Measurements from ENCODE around the gene TECTB.
A peak's percentile ranks its signal among the peaks of the same experiment; 100 is the strongest.

Gene TECTB

GRCh38 chr10:112304267-112304859, 21.2 kb downstream of the TECTB start:
- TF ChIP-seq, protein P1, sequence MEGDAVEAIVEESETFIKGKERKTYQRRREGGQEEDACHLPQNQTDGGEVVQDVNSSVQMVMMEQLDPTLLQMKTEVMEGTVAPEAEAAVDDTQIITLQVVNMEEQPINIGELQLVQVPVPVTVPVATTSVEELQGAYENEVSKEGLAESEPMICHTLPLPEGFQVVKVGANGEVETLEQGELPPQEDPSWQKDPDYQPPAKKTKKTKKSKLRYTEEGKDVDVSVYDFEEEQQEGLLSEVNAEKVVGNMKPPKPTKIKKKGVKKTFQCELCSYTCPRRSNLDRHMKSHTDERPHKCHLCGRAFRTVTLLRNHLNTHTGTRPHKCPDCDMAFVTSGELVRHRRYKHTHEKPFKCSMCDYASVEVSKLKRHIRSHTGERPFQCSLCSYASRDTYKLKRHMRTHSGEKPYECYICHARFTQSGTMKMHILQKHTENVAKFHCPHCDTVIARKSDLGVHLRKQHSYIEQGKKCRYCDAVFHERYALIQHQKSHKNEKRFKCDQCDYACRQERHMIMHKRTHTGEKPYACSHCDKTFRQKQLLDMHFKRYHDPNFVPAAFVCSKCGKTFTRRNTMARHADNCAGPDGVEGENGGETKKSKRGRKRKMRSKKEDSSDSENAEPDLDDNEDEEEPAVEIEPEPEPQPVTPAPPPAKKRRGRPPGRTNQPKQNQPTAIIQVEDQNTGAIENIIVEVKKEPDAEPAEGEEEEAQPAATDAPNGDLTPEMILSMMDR (IDR thresholded peaks at IDR 0.05), result no peak
- no peak for TF ChIP-seq ZFX (IDR thresholded peaks at IDR 0.05; ENCODE audit: borderline replicate concordance)
- no peak overlapping the region for H3K27ac ChIP-seq

DNA sequence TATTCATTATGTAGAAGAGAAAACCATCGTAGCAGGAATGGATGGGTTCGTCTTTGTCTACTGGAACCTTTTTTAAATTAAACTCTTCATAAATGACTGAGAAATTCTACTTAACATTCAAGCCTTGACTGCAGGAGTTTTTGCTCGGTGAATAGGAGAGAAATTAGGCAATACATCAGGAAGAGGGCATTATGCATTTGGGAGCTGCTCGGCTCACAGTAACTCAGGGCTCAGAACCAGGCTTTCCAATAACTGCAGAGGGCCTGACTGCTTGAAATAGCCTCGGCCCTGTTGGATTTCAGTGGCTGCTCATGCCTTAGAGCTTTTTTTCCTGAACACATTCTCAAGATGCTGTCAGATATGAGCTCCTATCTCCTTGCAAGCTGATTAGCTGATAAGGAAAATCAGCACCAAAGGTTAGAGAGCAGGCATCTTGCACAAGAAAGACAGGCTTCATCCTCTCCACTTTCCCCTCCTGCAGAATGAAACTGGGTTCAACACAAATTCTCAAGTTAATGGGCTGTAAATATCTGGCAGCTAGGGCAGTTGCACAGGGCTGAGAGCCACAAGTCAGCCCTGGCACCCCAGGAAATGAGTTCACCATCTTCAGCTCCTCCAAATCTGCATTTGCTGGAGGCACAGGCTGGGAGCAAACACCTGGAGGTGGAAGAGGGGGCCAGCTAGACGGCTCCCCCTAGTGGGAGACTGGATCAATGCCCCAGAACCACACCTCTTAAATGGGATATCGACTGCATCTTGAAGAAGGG, 24.3 kb downstream of the TECTB start:
- TF ChIP-seq, protein P1 (IDR thresholded peaks at IDR 0.05), result peak; percentile 93
- no peak for TF ChIP-seq ZFX (IDR thresholded peaks at IDR 0.05; ENCODE audit: borderline replicate concordance)
- no peak overlapping the region for H3K27ac ChIP-seq

- H3K27ac ChIP-seq, result no peak overlapping the region
- TF ChIP-seq ZFX (IDR thresholded peaks at IDR 0.05; ENCODE audit: borderline replicate concordance), result no peak
- TF ChIP-seq, protein P1 (IDR thresholded peaks at IDR 0.05), result peak; percentile 42
These were observed 24.9 kb downstream of the TECTB start for GRCh38 chr10:112308125-112308502.

- no peak for TF ChIP-seq ZFX (IDR thresholded peaks at IDR 0.05; ENCODE audit: borderline replicate concordance)
- TF ChIP-seq, protein P1 (IDR thresholded peaks at IDR 0.05), result no peak
- no peak overlapping the region for H3K27ac ChIP-seq
These were observed 28.3 kb downstream of the TECTB start for GRCh38 chr10:112311481-112311880.

GRCh38 chr10:112313234-112313633, 30.0 kb downstream of the TECTB start:
- no peak for TF ChIP-seq ZFX (IDR thresholded peaks at IDR 0.05; ENCODE audit: borderline replicate concordance)
- TF ChIP-seq, protein P1 (IDR thresholded peaks at IDR 0.05), result no peak
- H3K27ac ChIP-seq, result no peak overlapping the region

- TF ChIP-seq ZFX (IDR thresholded peaks at IDR 0.05; ENCODE audit: borderline replicate concordance), result no peak
- TF ChIP-seq, protein P1 (IDR thresholded peaks at IDR 0.05), result no peak
These were observed 30.7 kb downstream of the TECTB start for GRCh38 chr10:112313911-112314310.

GRCh38 chr10:112314822-112315474, 31.7 kb downstream of the TECTB start:
- no peak for TF ChIP-seq ZFX (IDR thresholded peaks at IDR 0.05; ENCODE audit: borderline replicate concordance)
- TF ChIP-seq, protein P1 (IDR thresholded peaks at IDR 0.05), result peak; percentile 92
- H3K27ac ChIP-seq, result no peak overlapping the region

More at GRCh38 chr10:112313911-112314310, 30.7 kb downstream of the TECTB start:
- no peak overlapping the region for H3K27ac ChIP-seq

Data from 22Rv1 (cell line).